ENCODE results near the gene ZNF467. TPM values are rescaled to one million over a fixed set of nuclear protein-coding genes. Genes with fewer than 3 reads are reported as not detected.

The ZNF467 gene
- total RNA-seq, 1 donor from 2014 or later = 1.4 TPM

- H3K9me3 Mint-ChIP-seq (ENCODE audit: unreplicated experiment) = peaks cover 7% of the 10 kb centered on the region
- DNase-seq = no peak
- H3K4me1 Mint-ChIP-seq (ENCODE audit: low read depth, unreplicated experiment) = no peaks in the 10 kb centered on the region
- H3K4me3 Mint-ChIP-seq (ENCODE audit: unreplicated experiment) = no peak overlapping the region
- H3K27me3 Mint-ChIP-seq (ENCODE audit: unreplicated experiment) = peaks cover 3% of the 10 kb centered on the region
- no peaks in the 10 kb centered on the region for H3K36me3 Mint-ChIP-seq (ENCODE audit: unreplicated experiment)
- no peak overlapping the region for H3K27ac Mint-ChIP-seq (ENCODE audit: unreplicated experiment)
- no peak for TF ChIP-seq CTCF (IDR thresholded peaks at IDR 0.05; ENCODE audit: partially characterized antibody, unreplicated experiment)
Observed at GRCh38 chr7:149729983-149730801, 43.2 kb downstream of the ZNF467 start.

GRCh38 chr7:149729586-149729982 lies 43.8 kb downstream of the ZNF467 start:
- Mint-ChIP-seq H3K4me1 (ENCODE audit: low read depth, unreplicated experiment) (no peaks in the 10 kb centered on the region), H3K36me3 (ENCODE audit: unreplicated experiment) (no peaks in the 10 kb centered on the region), H3K27ac (ENCODE audit: unreplicated experiment) (no peak overlapping the region), H3K4me3 (ENCODE audit: unreplicated experiment) (no peak overlapping the region), H3K9me3 (ENCODE audit: unreplicated experiment) (peaks cover 3% of the 10 kb centered on the region), H3K27me3 (ENCODE audit: unreplicated experiment) (peaks cover 3% of the 10 kb centered on the region)
- no peak for TF ChIP-seq CTCF (IDR thresholded peaks at IDR 0.05; ENCODE audit: partially characterized antibody, unreplicated experiment)
- DNase-seq = no peak

GRCh38 chr7:149728491-149729375 lies 44.7 kb downstream of the ZNF467 start:
- Mint-ChIP-seq H3K9me3 (ENCODE audit: unreplicated experiment) (peaks cover 3% of the 10 kb centered on the region), H3K36me3 (ENCODE audit: unreplicated experiment) (no peaks in the 10 kb centered on the region), H3K4me3 (ENCODE audit: unreplicated experiment) (no peak overlapping the region), H3K27me3 (ENCODE audit: unreplicated experiment) (peaks cover 3% of the 10 kb centered on the region), H3K27ac (ENCODE audit: unreplicated experiment) (no peak overlapping the region), H3K4me1 (ENCODE audit: low read depth, unreplicated experiment) (no peaks in the 10 kb centered on the region)
- DNase-seq = no peak
- no peak for TF ChIP-seq CTCF (IDR thresholded peaks at IDR 0.05; ENCODE audit: partially characterized antibody, unreplicated experiment)

GRCh38 chr7:149727899-149728476 lies 45.4 kb downstream of the ZNF467 start:
- DNase-seq = no peak
- Mint-ChIP-seq H3K4me3 (ENCODE audit: unreplicated experiment) (no peak overlapping the region), H3K27ac (ENCODE audit: unreplicated experiment) (no peak overlapping the region), H3K27me3 (ENCODE audit: unreplicated experiment) (peaks cover 3% of the 10 kb centered on the region), H3K4me1 (ENCODE audit: low read depth, unreplicated experiment) (no peaks in the 10 kb centered on the region), H3K36me3 (ENCODE audit: unreplicated experiment) (no peaks in the 10 kb centered on the region), H3K9me3 (ENCODE audit: unreplicated experiment) (peaks cover 3% of the 10 kb centered on the region)
- no peak for TF ChIP-seq CTCF (IDR thresholded peaks at IDR 0.05; ENCODE audit: partially characterized antibody, unreplicated experiment)
